OCI-M1 (cell line): ENCODE results near the gene TMEM121B.
"Not testable (repeated sequence)": the region's sequence is repeated elsewhere in the genome, so short reads cannot be mapped to it uniquely, and the experiment has no call there.

ENCODE experiments used
- DNase-seq: peaks from one replicate; lab custom pipeline; 2025; lab: John Stamatoyannopoulos, UW

Gene TMEM121B

DNA sequence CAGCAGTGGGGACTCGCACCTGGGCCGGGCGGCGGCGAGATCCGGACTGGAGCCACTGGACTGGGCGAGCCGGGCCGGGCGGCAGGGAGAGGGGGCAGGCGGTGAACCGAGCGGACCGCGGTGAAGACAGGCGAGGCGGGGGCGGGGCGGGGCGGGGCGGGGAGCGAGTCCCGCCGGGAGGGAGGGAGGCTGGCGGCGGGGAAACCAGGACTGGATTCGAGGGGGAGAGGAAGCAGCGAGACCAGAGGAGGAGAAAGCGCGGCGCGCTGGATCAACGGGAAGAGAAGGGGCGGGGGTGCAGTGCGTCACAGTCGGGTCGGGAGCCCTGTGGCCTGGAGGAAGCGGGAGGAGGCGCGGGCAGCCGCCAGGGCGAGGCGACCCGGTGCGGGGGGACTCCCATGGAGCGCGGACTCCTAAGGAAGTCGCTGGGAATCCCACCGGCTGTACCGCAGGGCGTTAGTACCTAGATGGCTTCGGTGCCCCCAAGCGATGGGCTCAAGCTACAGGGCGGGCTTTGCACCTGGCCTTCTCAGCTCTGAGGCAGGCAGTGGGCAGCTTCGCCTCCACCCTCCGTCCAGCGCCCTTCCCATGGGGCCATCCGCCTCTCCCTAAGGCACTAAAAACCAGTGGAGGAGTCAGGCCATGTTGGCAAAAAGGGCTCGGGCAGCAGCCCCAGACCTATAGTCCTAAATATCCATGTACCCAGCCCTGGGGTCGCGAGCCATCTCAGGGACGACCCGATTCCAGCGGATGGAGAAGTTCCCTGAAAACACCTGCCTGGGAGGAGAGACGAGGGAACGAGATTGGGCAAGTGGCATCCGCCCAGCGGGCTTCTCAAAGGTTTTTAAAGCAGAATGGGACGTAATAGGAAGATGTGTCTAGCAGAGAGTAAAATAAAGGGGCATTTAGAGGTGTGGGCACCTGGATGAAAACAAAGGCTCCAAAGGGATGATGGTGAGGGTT lies at the start of gene TMEM121B:
Gene TMEM121B (minus strand): TSS at position 128 of the 963 bp plus-strand sequence. CDS start 233 bp downstream, outside the sequence.
- DNase-seq, result no peak

DNA sequence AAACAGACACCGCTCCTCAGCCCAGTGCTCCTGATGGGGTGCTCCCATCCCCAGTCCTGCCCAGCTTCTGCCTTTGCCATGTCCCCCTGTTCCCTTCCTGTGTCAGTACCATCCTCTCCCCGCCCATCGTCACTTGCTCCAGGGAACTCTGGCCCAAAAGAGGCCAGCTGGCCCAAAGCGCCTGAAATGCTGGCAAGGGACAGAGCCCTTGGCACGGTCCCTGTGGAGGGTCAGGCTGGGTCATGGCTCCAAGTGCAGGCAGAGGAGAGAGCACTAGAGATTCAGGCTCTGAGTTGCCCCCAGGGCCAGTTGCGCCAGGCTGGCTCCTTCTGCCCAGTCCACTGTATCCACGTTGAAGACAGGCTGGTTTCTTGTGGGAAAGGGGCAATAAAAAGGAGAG lies 46.3 kb upstream of the TMEM121B start:
- no peak for DNase-seq

DNA sequence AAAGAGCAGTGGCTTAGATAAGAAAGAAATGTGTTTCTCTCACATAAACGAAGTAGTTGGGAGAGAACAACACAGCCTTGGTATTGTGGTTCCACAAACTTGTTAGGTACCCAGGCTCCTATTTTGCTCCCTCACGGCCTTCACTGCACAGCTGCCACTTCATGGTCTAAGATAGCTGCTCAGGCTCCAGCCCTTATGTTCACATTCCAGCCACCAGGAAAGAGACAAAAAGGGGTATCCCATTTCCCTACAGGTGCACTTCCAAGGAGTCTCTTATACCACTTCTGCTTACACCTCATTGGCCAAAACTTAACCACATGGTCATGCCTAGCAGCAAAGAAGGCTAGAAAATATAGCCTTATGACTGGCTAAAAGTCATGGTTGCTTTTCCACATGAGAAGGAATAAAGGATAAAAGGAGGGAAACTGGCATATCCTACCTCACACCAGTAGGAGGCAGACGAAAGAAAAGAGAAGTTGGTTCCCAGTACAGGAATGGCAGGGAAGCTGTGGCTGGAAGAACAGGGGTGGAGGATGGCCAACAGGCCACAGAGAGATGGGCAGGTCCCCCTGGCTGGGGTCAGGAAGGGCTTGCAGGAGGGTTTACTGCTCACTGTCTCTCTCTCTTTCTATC lies 43.3 kb upstream of the TMEM121B start:
- DNase-seq, result no peak

DNA sequence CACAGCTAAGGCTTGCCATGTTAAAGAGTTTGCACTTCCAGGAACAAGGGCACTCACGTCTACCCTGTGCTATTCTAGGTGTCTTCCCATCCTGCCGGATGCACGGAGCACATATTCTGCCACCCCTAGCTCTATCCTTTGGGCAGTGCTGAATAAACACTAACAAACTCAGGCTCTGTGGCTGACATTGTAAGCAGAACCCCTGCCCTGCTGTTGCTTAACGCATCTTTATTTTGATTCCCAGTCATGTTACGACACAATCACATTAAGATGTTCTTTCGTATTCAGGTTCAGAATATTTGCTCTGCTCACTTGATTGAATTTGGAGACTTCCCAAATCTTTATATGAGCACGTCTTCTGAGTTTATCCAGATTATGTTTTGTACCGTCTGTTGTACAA lies 41.6 kb upstream of the TMEM121B start:
- DNase-seq, result no peak

DNA sequence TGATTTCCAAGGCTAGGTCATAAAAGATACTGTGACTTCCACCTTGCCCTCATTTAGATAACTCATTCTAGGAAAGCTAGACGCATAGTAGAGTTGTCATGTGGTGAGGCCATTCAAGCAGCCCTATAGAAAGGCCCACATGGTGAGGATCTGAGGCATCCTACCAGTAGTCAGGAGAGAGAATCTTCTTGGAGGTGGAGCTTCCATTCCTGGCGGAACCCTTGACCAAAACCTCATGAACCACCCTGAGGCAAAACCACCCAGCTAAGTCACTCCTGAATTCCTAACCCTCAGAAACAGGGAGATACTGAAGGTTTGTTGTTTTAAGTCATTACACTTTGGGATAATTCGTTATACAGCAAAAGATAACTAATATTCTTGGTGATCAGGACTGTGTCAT lies 40.8 kb upstream of the TMEM121B start:
- no peak for DNase-seq

DNA sequence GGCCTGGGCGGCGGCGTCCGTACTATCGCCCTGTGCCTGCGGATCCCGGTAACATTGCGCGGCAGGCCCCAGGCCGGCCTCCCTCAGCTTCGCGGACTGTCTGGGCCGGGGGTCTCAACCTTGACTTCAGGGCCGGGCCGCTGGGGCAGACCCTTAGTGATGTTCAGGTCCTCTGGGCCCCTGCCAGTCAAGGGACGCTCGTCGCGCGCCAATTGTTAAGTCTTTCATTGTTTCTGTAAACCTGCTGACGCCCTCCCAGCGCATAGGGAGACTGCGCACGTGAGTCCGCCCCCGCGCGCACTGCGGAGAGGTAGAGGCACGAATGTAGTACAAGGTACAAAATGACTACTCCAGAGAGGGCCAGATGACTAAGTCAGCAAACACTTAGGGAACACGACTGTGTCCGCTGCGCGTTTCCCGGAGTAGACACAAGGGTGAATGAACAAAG lies 38.4 kb upstream of the TMEM121B start:
- no peak for DNase-seq

DNA sequence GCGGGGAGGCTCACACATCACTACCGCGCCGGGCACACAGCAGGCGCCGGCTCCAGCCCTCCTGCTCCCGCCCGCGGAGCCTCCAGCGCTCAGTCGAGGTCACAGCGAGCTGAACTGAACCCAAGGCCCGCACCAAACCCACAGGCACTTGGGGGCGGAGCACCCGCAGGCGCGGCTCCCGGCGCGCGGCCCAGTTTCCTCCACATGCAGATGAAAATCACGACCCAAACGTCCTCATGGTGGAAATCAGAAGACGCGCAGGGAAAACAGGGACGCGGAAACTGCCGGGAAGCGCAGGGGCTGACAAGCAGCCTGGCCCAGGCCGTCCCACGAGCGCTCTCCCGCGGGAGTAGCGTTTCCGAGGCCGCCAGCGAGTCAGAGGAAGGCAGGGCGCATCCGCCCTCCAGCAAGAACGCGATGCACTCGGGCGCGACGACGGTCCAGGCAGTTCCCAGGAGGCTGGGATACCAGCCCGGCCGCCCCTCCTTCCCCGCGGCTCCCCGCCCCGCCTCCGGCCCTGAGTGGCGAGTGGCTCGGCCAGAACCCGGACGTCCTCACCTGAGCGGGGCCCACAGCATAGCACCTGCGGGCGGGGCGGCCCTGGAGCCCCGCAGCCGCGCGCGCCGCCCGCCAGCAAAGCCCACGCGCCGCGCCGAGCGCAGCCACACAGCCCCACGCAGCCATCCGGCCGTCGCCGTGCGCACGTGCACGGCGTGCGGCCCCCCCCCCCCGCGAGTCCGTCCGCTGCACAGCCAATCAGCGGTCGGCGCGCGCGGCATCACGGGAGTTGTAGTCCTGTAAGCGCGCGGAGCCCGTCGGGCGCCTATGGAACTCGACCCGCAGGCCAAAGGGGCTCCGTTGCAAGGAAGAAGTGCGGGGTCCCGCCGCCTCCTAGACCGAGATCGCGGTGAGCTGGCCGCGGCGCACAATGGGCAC lies 37.7 kb upstream of the TMEM121B start, which contains the start of gene HDHD5:
Gene HDHD5 (minus strand): TSS at position 710 of the 936 bp plus-strand sequence. CDS start 26 bp downstream, at position 684.
- peak; percentile 51 for DNase-seq

DNA sequence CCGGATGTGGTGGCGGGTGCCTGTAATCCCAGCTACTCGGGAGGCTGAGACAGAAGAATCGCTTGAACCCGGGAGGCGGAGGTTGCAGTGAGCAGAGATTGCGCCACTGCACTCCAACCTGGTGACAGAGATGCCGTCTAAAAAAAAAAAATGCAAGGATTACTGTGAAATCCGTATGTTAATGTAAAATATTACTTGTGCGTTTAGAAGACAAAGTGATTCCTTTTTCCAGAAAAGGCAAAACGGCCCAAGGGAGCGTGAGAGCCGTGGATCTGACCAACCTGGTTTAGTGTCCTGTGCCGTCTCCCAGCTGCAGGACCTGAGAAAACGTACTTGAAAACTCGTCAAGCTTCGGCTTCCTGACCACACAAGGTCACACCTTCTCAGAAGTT lies 37.0 kb upstream of the TMEM121B start:
- no peak for DNase-seq

DNA sequence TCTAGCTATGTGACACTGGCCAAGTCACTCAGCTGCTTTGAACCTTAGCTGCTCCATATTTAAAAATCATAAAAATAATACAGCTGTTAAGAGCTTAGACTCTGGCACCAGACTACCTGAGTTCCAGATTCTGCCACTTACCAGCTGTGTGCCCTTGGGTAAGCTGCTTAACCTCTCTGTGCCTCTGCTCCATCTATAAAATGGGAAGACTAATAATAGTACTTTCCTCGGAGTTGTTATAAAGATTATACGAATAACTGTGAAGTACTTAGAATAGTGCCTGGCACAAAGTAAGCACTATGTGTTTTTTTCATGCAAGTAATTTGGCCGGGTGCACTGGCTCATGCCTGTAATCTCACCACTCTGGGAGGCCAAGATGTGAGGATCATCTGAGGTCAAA lies 36.6 kb upstream of the TMEM121B start:
- no peak for DNase-seq

DNA sequence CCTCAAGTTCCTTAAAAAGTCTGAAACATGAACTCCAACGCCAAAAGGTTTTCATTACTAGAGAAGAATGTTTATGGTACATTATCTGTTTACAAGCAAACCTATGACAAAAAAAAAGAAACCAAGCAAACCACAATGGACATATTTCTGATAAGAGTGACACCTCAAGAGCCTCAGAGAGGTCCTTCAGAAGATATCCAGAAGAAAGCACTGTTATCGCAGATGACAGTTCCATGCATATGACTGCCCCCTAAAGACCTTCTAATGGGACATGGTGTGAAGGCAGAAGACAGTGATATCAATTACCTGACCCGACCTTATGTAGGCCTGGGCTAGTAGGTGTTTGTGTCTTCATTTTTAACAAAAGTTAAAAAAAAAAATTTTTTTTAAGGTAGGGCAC lies 34.8 kb upstream of the TMEM121B start:
- DNase-seq, result no peak

DNA sequence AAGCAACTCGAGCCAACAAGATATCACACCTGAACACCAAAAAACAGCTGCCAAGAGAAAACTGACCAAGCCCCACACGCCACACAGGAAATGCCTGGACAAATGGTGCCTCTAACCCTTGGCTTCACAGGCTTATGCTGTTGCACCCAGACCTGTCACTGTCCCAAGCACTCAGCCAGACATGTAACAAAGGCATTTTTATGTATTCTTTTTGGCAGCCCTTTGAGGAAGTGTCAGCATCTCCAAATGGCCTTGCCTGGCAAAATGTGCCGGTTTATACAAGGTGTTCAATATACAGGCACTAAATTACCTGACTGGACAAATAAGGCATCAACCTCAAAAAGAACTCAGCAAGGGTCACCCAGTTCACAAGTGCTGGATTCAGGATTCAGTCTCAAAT lies 31.8 kb upstream of the TMEM121B start:
- no peak for DNase-seq

DNA sequence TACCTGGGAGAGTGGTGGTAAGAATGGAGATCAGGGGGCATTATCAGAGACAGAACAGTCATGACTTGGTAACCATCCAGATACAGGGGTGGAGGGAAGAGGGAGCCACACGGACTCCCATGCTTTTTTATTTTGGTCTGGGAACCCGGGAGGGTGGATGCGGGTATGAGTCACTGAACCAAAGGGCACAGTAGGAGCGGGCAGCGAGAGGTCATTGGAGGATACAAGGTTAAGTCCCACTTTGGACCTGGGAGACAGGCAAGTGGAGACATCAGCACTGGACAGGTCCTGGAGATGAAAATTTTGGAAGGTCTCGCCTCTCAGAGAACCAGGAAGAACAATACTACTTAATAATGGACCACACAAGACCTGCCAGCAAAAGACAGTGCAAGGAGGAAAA lies 31.2 kb upstream of the TMEM121B start:
- no peak for DNase-seq

DNA sequence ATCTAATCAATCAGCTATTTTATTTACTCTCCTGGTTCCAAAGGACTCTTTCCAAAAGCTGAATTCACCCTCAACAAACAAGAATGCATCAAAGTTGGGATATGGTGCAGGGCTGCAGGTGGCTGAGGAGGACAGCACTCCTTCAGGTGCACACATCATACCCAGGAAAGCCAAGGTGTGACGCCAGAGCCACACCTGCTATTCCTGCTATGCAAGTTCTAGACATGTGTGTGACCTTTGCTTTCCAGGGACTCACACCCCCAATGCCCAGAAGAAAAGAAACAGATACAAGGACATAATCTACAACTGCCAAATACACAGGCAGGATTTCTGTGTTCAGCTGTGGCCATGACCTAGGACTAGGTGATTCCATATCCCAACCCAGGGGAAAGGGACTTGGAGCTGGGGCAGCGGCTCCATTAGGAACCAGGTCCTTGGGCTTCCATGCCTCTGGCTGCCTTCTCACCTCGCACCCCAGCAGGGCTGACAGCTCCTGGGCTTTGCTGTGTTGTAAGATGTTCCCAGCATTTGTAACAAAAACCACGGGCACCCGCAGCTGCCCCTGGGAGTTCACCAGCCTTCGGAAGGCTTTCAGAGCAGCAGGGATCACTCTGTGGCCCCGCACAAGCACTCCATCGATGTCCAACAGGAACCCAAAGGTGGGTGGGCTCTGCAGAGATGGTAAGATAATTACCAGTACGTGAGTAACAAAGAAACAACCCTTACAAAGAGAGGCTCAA lies 28.1 kb upstream of the TMEM121B start:
- no peak for DNase-seq

DNA sequence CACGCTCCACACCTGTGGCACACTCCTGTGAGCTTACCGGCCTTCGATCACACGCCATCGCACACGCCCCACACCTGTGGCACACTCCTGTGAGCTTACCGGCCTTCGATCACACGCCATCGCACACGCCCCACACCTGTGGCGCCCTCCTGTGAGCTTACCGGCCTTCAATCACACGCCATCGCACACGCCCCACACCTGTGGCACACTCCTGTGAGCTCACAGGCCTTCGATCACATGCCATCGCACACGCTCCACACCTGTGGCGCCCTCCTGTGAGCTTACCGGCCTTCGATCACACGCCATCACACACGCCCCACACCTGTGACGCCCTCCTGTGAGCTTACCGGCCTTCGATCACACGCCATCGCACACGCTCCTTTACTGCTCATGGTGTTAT lies 26.3 kb upstream of the TMEM121B start:
- DNase-seq, result not testable (repeated sequence)

DNA sequence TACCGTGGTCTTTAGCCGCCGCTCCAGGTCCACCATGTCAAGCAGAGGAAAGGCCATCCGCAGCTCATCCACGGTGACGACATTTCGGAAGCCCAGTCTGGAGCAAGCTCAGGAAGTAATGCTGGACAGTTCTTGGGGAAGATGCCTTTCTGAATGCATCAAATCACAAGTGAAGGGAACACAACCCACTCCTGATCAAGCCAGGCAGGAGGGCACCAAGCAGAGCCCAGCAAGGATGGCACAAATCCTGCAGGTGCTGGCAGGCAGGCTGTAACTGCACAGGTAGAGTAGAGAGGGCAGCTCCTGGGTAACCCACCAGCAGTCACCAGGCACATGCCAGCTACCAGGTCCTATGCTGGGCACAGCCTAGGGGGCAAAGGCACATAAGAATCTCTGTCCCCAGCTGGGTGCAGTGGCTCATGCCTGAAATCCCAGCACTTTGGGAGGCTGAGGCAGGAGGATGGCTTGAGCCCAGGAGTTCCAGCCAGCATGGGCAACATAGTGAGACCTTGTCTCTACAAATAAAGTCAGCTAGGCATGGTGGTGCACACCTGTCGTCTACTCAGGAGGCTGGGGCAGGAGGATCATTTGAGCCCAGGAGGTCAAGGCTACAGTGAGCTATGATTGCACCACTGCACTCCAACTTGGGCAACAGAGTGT lies 24.0 kb upstream of the TMEM121B start:
- no peak for DNase-seq

DNA sequence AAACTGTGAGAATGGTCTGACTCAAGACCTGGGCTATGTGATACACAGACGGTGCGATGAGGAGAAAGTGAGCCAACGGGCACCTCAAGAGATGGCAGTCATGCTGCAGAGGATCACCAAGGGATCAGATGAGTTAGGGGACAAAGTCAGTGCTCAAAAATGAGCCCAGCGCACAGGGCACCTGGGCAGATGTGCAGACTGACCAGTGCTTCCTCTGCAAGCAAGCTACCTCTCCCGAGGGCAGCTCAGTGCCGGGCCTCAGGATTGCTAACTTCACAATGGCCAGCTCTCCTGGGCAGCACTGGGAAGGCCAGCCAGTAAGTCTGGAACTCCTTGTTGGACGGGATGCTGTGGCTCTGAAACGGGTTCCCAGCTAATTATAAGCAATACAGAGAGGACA lies 22.7 kb upstream of the TMEM121B start:
- no peak for DNase-seq

DNA sequence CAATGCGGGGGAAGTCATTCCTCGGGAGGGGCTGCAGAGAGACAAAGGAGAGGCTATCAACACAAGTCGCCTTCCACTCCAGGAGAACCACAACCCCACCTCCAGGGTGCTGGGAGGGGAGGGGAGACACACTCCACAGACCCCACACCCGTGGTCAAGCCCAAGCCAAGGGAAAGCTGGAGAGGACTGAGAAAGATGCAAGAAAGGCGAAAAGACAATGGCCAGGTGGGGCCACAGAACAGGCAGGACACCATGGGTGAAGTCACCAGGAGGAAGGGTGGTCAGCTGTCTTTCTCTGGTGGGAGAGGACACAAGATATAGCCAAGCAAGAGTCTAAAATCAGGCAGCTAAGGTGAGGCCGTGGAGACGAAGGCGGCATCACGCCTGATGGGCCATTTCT lies 21.9 kb upstream of the TMEM121B start:
- no peak for DNase-seq

DNA sequence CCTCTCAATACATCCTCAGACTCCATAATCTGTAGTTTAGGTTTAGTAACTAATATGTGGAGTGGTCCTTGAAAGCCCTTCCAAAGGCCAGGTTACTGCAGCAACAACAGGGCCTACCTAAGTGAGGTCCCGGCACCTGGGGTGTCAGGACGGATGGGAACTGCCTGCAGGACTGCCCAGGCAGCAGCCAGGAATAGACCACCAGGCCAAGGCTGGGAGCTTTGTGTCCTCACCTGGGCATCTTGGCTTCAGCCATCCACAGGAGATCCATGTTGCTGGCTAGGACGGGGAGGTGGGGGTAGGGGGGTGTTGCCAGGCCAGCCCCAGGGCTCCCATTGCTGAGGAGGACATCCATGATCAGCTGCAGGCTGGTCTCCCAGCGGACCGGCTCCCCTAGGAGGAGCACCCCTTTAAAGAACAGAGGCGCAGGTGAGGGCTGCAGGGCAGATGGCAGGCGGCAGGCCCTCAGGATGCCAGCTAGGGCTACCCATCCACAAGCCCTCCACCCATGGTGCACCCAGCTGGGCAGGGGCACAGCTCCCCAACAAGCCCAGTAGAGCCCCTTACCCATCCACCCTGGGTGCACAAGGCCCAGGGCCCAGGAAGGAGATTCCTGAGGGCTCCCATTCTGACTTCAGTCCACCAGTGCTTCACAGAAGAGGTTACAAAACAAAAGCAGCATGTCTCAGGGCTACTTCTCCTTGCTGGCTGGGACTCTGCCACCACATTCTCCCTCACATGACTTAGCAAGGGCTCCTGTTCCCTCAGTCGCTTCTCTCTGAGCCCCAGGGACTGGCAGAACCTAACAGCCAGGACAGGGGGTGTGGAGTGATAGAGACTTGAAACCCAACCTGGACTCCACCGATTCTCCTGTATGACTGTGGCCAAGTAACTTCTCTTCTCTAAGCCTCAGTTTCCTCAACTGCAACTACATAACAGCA lies 19.9 kb upstream of the TMEM121B start:
- DNase-seq, result no peak

DNA sequence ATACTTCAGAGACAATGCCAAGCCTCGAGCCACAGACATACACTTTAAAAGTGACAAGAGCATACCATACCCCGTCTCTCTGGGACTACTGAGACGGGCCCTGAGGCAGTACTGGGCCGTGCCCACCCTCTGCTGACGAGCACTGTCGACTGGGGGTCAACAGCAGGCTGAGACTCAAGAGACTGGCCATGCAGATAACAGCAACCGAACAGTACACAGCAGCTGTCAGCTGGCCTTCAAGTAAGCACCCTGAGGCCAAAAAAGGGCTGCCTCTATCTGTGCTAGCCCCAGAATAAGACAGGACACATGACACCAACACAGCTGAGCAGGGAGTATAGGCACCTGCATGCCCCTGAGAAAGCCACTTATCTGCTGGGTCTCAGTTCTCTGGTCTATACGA lies 18.9 kb upstream of the TMEM121B start:
- DNase-seq, result no peak

DNA sequence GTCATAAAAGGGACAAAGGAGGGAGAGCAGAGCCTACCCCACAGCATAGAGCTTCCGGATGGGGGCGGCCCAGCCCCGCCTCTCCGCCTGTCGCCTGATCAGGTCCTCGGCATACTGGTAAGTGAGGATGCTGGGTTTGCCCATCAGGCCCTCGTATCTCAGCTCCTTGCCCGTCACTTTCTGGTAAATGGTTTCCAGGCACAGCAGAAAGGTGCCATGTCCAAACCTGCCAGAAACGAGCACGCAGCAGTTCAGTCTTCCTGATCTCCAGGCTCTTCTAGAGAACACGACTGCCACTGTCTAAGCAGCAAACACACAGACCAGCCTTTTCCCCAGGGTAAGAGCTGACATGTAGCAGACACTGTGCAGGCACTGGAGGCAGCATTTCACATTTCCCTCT lies 17.4 kb upstream of the TMEM121B start:
- DNase-seq, result no peak
